ENCODE results near the gene SLC25A22.

The SLC25A22 gene

DNA sequence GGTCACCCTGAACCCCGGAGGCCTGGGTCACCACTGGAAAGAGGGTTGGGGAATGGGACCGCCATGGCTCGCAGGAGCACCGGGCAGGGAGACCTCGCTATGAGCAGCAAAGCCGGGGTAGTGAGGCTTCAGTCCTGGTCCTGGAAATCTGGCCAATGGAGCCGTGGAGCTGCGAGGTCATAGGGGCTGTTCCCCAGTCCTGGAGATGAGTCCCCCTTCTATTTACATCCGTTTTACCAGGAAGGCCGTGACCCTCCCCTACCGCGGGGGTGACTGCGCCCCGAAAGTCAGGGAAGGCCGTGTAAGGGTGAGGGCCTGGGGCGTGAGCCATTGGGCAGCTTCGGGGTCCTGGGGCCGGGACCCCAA is 6.5 kb upstream of the SLC25A22 start:
- in situ Hi-C loops (cut with HindIII; ENCODE audit: low sequenced_read_pairs): no loop called here

DNA sequence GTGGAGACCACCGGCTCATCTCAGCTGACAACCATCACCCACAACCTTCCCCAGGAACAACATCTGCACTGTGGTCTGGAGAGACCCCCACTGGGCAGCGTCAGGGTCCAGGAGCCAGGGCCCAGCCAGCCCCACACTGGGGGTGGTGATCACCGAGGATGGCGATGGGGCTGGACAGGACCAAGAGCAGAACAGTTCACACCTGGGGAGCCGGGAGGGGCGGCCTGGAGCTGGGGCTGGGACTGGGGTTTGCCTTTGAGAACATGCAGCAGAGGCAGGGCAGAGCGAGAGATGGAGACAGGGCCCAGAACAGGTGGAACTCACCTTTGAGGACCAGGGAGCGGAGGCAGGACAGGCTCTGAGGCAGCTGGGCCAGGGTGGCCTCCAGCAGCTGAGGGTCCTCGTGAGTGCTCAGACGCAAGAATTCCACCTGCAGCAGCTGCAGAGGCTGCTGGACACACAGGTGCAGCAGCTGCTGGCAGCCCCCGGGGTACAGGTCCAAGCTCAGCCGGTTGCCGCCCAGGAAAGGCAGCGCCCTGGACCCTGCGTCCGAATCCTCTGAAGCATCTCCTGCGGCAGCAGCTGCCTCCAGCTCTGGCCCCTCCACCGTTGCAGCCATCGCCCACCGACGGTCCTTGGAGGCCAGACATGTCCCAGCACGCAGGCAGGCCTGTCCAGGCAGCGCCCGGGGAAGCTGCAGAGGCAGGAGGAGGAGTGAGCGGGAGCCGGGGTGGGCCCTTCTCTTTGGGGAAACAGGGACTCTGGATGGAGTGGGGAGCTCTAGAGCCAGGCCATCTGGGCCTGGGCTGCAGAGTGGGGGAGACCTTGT is 5.9 kb upstream of the SLC25A22 start:
- in situ Hi-C loops (cut with HindIII; ENCODE audit: low sequenced_read_pairs): no loop called here

- in situ Hi-C loops (cut with HindIII; ENCODE audit: low sequenced_read_pairs): no loop called here
These were observed 5.3 kb upstream of the SLC25A22 start for GRCh38 chr11:803467-803742.

DNA sequence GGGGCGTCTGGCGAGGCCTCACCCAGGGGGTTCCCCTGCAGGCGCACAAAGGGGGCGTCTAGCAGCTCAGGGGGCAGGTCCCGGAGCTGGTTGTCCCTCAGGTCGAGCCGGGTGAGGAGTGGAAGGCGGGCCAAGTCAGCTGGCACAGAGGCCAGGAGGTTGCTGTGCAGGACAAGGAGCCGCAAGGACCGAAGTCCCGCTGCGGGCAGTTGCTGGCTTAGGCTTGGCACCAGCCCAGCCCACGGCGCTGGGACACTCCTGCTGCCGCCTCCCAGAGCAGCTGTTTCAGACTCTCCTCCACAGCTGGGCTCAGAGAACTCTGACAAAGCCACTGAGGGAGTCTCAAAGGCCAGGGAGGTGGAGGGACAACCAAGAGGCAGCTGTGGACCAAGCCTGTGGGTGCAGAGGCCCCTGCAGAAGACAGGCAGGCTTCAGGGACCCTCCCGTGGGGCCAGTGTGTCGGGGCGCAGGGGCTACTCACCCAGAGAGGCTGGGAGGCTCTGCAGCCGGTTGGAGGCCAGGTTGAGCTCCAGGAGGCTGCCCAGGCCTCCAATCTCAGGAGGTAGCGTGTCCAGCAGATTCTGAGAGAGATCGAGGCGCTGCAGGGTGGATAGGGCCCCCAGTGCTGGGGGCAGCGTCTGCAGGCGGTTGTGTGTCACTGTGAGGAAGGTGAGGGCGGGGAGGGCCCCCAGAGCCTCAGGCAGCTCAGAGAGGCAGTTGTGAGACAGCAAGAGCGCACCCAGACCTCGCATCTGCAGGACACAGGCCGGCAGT is 4.8 kb upstream of the SLC25A22 start:
- in situ Hi-C loops (cut with HindIII; ENCODE audit: low sequenced_read_pairs): no loop called here

- in situ Hi-C loops (cut with HindIII; ENCODE audit: low sequenced_read_pairs): no loop called here
These were observed 4.0 kb upstream of the SLC25A22 start for GRCh38 chr11:802018-802617.

DNA sequence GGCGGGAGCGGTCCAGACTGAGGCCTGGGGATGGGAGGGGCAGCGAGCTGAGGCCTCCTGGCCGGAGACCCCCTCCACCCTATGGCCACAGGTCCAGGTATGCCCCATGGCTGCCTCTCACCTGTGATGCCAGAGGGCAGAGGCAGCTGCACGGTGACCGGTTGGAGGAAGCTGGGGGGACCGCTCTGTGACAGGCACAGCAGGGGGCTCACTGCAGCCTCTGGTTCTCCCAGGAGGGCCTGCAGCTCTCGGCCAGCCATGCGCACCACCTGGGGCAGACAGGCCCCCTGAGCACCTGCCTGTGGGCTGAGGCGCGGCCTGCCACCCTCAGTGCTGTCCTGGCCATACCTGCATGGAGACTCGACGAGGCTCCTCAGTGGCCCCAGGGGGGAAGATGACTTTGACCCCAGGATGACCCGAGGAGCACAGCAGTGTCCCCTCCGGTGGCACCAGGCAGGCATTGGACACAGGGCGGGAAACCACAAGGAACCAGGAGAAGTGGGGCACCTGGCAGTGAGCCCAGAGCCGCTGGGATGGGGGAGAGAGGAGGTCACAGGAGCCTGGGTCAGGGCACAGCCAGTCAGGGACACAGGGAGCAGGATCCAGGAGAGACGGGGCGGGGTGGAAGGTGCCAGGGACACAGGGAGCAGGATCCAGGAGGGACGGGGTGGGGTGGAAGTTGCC is 3.2 kb upstream of the SLC25A22 start:
- in situ Hi-C loops (cut with HindIII; ENCODE audit: low sequenced_read_pairs): no loop called here

GRCh38 chr11:800473-800872 is 2.4 kb upstream of the SLC25A22 start:
- in situ Hi-C loops (cut with HindIII; ENCODE audit: low sequenced_read_pairs): no loop called here

- in situ Hi-C loops (cut with HindIII; ENCODE audit: low sequenced_read_pairs): no loop called here
These were observed 1.7 kb upstream of the SLC25A22 start for GRCh38 chr11:799641-800316.

DNA sequence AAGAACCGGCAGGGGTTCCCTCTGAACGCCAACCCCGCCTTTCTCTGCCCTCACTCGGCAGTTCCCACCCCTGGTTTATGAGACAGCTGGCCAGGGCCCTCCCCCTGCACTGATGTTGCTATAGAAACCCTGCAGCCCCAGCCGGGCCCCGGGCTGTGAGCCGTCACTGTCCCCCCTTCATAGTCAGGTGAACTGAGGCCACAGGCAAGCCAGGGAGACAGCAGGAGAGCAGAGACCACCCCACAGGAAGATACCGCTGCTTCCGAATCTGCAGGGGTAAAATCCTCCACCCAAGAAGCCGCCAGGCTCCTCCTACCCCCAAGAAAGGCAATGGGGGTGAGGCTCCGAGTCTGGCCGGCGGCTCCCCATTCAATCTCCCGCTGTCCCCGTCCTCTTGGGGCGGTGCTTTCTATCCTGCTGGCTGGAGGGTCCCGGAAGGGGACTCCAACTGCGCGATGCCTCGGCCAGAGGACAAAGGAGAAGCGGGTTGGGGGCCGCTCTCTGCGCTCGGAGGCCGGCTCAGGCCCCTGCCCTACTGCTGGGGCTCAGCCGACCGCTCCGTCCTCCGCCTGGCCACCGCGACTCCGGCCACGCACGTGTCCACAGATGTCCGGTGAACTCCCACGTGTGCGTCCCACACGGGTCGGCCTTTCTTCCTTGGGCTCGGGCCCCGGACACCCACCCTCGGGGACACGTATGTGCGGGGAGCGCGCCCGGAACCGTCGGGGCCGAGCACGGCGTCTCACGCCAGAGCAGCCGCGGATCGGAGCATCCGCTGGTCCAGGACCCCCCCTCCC is 587 bp downstream of the SLC25A22 start:
- in situ Hi-C loops (cut with HindIII; ENCODE audit: low sequenced_read_pairs): no loop called here

GRCh38 chr11:796565-797295 is 1.4 kb downstream of the SLC25A22 start:
- in situ Hi-C loops (cut with HindIII; ENCODE audit: low sequenced_read_pairs): no loop called here

DNA sequence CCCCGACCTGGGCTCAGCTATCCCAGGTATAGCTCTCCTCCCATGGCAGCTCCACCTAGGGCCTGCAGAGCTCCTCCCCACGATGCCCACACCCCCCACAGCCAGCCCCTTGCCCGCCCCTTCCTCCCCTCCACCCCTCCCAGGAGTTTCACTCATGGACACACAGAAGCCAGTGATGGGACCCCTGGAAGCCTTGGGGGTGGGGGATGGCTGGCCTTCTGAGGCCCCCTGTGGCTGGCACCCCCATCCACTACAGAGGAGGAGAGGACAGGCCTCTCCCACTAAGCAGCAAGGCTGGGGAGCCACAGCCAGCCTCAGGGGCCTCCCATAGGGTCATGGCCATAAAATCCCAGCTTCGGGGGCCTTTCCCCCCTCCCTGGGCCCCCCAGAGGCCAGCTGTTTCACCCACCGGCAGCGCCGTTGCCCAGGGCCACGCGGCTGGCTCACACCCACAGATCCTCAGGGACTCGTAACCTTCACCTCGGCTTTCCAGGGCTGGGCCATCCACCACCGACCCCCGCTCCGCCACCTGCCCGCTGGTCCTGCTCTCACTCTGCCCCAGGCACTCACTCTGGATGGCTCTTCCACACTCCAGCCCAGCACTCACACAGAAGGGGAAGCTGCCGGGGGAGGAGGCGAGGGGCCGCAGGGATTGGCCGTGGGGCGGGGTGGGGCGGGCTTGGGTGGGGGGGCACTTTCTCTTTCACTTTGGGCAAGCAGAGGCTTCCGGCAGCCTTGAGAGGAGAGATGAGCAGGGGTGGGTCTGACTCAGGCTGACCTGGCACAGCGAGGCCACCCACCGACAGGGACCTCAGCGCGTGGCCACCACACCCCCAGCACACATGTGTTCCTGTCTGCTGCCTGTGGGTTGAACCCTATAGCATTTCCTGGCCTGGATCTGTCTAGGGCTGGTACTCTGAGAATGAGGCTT is 2.2 kb downstream of the SLC25A22 start:
- in situ Hi-C loops (cut with HindIII; ENCODE audit: low sequenced_read_pairs): no loop called here

GRCh38 chr11:794766-795633 is 3.1 kb downstream of the SLC25A22 start:
- in situ Hi-C loops (cut with HindIII; ENCODE audit: low sequenced_read_pairs): no loop called here

DNA sequence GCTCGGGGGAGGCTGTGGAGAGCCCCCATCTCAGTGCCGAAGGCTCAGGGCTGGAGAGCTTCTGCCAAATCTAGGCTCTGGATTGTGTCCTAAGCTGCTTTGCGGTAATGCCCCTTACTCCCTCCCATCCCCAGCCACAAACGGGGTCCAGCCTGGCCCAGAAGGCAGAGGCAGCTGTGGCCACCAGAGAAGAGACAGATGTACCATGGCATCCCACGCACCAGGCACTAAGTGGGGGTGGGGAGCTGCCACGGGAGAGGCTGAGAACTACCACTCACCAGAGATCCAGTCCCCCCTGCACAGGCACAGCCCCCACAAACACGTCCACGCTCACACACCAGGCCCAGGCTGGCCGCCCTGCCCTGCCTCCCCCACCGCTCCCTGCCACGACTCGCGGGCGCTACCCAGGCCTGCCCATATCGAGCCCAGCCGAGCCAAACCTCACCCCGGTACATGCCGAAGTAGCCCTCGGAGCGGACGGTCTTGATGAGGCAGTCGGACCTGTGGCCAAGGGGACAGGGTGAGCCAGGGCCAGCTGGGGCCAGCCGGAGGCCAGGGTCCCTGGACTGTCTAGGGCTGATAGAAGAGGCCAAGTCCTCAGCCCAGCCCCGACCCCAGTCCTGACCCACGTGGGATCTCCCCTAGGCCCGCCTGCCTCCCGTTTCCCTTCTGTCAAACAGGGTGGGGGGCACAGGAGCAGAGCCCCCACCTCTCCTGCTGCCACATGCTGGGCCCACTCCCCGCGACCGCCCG is 3.9 kb downstream of the SLC25A22 start:
- in situ Hi-C loops (cut with HindIII; ENCODE audit: low sequenced_read_pairs): no loop called here

DNA sequence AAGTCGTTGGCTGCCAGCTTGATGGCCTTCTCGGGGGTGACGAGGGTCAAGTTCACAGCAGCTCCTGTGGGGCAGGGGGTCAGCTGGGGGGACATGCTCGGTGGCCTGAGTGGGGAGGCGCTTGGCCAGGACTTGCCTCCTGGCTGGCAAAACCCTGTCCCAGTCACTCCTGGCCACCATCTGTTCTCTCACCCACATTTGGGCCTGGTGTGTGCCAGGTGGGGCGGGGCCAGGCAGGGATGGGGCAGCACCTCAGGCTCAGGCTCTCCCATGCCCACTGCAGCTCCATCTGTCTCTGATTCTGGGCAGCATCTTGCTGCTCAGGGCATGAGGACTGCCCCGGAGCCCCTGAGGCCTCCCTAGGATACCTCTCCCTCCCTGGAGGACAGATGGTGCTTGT is 4.5 kb downstream of the SLC25A22 start:
- in situ Hi-C loops (cut with HindIII; ENCODE audit: low sequenced_read_pairs): no loop called here

GRCh38 chr11:792873-793272 is 5.2 kb downstream of the SLC25A22 start:
- in situ Hi-C loops (cut with HindIII; ENCODE audit: low sequenced_read_pairs): no loop called here

- in situ Hi-C loops (cut with HindIII; ENCODE audit: low sequenced_read_pairs): no loop called here
These were observed 5.6 kb downstream of the SLC25A22 start for GRCh38 chr11:792535-792821.

All from DLD1 (cell line).